Stimulated activated CD4-positive, alpha-beta T cell treated with anti-CD3 and anti-CD28 coated beads, Interleukin-4, amount 100 ng/mL, for 24 hours (primary cell): ENCODE measurements around the gene IFRD2.
A peak's percentile ranks its signal among the peaks of the same experiment; 100 is the strongest.
"Not testable (repeated sequence)": the region's sequence is repeated elsewhere in the genome, so short reads cannot be mapped to it uniquely, and the experiment has no call there.

ENCODE experiments used
- DNase-seq: peaks from one replicate; pipeline ENCODE4 v3.0.0-alpha.2; 2020

Gene IFRD2

DNA sequence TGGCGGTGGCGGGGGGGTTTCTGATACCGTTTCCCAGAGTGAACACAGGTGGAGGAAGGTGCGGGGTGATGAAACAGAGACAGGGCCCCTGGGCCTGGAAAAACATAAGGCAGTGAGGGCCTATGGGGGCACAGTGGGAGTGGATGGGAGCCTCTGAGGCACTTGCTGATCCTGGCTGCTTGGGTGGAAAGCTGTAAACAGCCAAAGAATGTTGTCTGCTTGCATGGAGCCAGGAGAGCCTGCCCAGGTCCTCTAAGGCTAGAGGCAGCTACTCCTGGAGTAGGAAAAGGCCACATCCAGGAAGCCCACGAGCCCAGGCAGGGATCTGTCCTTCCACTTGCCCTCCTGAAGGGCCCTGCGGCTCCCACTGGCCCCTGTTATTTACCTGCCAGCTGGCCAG lies 26.2 kb downstream of the IFRD2 start:
- no peak for DNase-seq

- no peak for DNase-seq
Observed at GRCh38 chr3:50265571-50265970, 26.7 kb downstream of the IFRD2 start.

DNA sequence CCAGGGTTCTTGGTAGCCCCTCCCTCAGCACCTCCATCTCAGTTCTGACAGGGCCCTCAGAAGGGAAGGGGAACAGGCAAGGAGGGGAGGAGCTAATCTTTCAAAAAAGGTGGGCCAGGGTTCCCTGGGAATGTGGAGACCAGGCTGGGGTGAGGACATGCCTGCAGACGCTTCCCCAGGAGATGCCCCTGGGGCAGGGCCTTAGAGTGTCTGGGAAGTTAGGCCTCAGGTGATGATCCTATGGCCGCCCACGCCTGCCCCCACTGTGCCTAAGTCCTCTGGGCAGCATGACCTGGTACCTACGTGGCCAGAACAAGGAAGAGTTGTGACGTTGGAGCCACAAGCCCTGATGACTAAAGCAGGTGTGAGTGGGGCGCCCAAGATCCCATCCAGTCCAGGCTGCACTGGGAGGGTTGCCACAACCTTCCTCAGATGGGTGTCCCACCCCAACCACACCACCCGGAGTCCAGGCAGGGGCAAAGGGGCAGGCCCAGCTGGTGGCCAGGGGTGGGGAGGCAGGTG lies 27.2 kb downstream of the IFRD2 start:
- no peak for DNase-seq

DNA sequence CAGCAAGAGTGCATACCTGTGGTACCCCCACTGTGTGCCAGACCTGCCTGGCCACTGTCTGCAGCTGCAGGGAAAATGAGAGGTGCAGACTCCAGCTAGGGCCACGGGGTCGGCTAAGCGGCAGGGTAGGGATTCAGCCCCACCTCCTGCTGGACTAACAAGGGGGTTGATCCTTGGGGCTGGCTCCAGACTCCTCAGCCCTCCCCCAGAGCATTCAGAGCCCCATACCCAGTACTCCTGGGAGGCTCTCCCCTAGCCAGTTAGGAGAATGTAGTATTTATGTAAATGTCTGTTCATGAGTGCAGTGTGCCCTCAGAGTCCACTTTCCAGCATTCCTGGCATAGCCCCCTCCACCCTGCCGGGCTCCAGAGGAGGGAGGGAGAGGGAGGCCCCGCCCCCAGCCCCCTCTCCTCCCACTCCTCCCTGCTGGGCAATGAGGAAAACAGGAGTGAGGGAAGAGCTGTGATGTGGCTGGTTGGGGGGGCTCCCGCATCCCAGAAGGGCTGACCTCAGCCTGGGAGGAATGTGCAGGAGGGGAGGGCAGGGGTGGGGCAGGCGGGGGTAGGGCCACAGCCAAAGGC lies 27.8 kb downstream of the IFRD2 start:
- DNase-seq, result no peak

DNA sequence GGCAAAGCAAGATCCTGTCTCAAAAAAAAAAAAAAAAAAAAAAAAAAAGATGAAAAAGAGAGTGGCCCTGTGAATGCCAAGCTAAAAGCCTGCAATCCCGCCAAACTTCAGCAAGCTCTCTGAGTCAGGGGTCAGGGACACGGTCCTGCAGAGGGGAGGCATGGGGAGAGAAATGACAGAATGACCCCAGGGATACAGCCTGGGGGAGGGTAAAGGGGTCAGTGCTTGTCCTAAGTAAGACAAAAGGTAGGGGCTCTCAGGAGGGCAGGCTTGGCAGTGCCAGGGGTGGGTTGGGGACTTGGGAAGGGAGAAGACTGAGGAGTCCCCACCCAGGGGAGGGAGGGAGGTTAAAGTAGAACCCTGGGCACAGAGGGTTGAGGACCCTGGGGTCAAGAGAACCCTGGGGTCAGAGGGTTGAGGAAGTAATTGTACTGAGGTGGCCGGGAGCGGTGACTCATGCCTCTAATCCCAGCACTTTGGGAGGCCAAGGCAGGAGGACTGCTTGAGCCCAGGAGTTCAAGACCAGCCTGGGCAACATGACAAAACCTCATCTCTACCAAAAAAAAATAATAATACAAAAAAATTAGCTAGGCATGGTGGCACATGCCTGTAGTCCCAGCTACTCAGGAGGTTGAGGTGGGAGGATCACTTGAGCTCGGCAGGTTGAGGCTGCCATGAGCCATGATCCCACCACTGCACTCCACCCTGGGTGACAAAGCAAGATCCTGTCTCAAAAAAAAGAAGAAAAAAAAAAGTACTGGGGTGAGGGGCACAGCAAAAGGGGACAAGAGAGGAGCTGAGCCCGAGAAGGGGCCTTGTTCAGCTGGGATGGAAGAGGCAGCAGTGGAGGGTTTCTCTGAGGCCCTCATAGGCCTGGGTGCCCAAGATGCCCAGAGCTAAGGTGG lies 28.5 kb downstream of the IFRD2 start:
- DNase-seq, result no peak

GRCh38 chr3:50262778-50263177 lies 29.5 kb downstream of the IFRD2 start:
- DNase-seq, result no peak

- DNase-seq, result not testable (repeated sequence)
Observed at GRCh38 chr3:50262200-50262599, 30.0 kb downstream of the IFRD2 start.

DNA sequence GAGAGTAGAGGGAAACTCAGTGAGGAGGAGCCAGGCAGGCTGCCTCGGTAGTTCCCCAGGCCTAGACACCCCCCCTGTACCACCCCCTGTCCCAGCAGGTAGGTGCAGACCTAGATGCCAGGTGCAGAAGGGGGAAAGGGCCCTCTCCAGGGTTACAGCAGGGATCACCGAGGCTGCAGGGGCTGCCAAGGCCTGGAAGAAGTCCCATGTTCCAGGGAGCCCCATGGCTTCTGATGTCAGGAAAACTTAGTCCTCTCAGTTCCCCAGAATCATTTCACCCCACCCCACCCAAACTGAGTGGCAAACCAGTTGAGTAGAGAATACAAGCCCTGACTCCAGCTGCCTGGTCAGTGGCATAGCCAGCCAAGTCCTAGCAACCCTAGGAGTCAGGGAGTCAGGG lies 30.7 kb downstream of the IFRD2 start:
- no peak for DNase-seq

GRCh38 chr3:50260942-50261441 lies 31.2 kb downstream of the IFRD2 start:
- DNase-seq, result no peak

DNA sequence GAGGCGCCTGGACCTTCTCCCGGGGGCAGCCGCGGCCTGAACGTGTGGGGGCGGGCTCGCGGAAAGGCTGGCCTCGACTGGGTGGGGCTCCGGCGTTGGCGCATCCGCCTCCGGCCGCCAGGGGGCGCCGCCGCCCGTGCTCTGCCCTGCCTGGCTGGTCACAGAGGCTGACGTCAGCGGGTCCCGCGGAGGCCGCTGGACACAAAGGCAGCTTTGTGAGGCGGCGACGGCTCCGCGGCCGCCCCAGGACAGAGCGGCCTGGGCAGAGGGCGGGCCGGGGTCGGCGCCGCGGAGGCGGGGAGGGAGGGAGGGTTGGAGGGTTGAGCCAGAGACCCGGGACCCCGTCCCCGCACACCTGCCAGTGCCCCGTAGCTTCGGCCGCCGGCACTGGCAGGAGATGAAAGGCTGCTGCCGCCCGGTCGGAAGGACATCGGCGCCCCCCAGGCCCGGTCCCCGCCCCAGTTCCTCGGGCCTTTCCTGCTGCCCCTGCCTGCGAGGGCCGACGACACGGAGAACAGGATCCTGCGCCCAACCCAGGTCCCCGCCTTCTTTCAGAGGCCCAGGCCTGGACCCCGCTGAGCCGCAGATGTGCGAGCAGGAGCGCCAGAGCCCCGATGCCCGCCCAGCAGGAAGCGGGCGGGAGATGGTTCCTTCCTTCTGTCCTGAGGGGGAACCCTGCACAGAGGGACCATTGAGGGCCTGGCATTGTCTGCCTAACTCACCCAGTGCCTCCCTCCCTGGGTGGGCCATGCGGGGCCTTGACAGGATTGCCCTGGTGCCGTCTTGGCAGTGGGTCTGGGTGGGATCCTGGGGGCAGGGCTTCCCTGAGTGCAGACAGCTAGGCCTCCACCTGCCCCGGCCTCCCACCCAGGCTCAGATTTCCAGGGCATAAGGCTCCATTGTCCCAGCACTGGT lies 31.9 kb downstream of the IFRD2 start:
- DNase-seq, result peak; percentile 77

- no peak for DNase-seq
Observed at GRCh38 chr3:50259432-50260026, 32.7 kb downstream of the IFRD2 start.

GRCh38 chr3:50258979-50259378 lies 33.2 kb downstream of the IFRD2 start:
- DNase-seq, result no peak

GRCh38 chr3:50258029-50258680 lies 34.1 kb downstream of the IFRD2 start:
- no peak for DNase-seq

- DNase-seq, result peak; percentile 43
Observed at GRCh38 chr3:50256978-50257890, 35.0 kb downstream of the IFRD2 start.

DNA sequence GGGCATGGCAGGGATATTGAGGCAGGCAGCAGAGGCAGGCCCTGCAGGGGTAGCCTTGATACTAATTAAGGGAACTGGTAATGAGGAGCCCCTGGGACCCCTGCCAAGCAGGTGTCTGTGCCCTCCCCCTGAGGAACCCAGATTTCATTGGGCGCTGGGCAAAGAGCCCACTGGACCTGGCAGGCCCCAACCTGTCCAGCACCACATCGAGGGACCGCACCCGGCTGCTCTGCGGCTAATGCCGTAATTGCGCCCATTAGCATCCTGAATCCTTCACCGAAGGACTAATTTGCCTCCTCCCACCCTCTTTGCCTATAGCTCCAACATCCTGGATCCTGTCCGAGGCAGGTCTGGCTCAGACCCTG lies 37.0 kb downstream of the IFRD2 start:
- DNase-seq, result no peak

DNA sequence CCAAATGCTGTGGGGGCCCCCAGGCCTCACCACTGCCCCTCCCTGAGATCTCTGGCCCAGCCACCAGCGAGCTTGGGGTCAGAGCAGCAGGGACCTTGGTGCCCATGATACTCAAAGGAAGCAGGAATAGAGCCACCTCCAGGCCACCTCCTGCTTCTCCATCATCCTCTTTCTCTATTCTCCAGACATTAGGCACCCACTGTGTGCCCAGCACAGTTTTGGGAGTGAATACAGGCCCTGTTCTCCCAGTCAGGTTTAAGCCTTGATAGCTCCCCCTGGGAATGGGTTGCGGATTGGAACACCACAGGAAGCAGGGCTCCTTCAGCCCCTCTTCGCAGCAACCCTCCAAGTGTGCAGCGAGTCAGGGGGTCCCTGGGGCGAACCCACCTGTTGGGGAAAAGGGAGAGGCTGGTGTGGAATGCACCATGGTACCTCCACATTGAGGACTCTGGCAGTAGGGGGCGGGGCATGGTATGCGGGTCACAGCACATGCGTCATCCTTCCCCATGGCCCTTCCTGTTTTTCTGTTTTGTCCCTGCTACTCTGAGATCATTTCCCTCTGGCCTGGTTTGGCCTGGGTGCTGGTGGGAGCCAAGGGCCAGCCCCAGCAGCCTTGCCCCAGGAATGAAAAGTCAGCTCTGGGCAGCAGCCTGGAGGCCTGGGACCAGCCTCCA lies 37.5 kb downstream of the IFRD2 start:
- DNase-seq, result no peak

- peak; percentile 70 for DNase-seq
Observed at GRCh38 chr3:50251220-50251619, 41.0 kb downstream of the IFRD2 start.

- no peak for DNase-seq
Observed at GRCh38 chr3:50250514-50250913, 41.7 kb downstream of the IFRD2 start.

- DNase-seq, result no peak
Observed at GRCh38 chr3:50249457-50249856, 42.8 kb downstream of the IFRD2 start.

- DNase-seq, result no peak
Observed at GRCh38 chr3:50248387-50248786, 43.8 kb downstream of the IFRD2 start.
